GM12878 (cell line): ENCODE data around the gene RPL38. TPM values are rescaled to one million over a fixed set of nuclear protein-coding genes. Genes with fewer than 3 reads are reported as not detected.

Experiments
- ATAC-seq: fragments of 200-7000 bp; cut with Tn5 transposase; 3 replicates; pipeline ENCODE4 v1.9.1; 2020; ENCODE audit warnings: mild to moderate bottlenecking, moderate library complexity
- BruUV-seq: library from RNA; stranded (reverse); fragments of 400-500 nt; replicated peaks from 2 replicates; lab custom pipeline; 2021; lab: Mats Ljungman, UMichigan
- CTCF ChIA-PET: fragments of 300-600 bp; sonication (Branson Sonifier 250); formaldehyde crosslinking; extraction: SDS; loops from one replicate; lab custom pipeline; 2021; ENCODE audit warnings: inconsistent platforms; lab: Yijun Ruan, JAX
- POLR2A ChIA-PET: fragments of 350-600 bp; formaldehyde crosslinking; extraction: SDS; loops from one replicate; lab custom pipeline; 2021; ENCODE audit warnings: inconsistent platforms; lab: Charles Lee
- RAD21 ChIA-PET: fragments of 300-600 bp; sonication (Branson Sonifier 250); formaldehyde crosslinking; loops from one replicate; lab custom pipeline; 2023; ENCODE audit warnings: antibody characterized with exemption; ENCODE audit not compliant: unreplicated experiment; lab: Charles Lee
- SMC1A ChIA-PET: fragments of 300-600 bp; sonication (Branson Sonifier 250); formaldehyde crosslinking; loops from one replicate; lab custom pipeline; 2023; ENCODE audit not compliant: unreplicated experiment, uncharacterized antibody; lab: Charles Lee
- DNase-seq: peaks from one replicate; pipeline ENCODE4 v3.0.0-alpha.2; 2011; ENCODE audit warnings: low read depth, low spot score
- FAIRE-seq: peaks from 3 replicates; lab custom pipeline; 2011; peaks lifted over from hg19 to GRCh38; lab: Jason Lieb, UNC
- H2AFZ ChIP-seq: 2 replicates; pipeline ENCODE4 v1.6.0; 2011; ENCODE audit warnings: low read depth, low read length, control low read depth; ENCODE audit not compliant: control insufficient read depth
- H3K27ac ChIP-seq: 2 replicates; pipeline ENCODE4 v1.5.1; 2011; ENCODE audit warnings: control low read depth; ENCODE audit not compliant: control insufficient read depth, insufficient read depth
- H3K27me3 ChIP-seq, 2 experiments: replicated peaks in 1 of 2; 2 replicates each; pipeline versions ENCODE4 v1.6.0 to v1.6.1; 2011; ENCODE audit warnings: low read length in 1 of 2; ENCODE audit not compliant: control insufficient read depth in 2 of 2, insufficient read depth in 2 of 2
- H3K36me3 ChIP-seq, 2 experiments: 2 replicates each; pipeline ENCODE4 v1.5.1; 2011; ENCODE audit warnings: low read length in 1 of 2; ENCODE audit not compliant: control insufficient read depth in 2 of 2, insufficient read depth in 2 of 2
- H3K4me1 ChIP-seq: 2 replicates; pipeline ENCODE4 v1.6.1; 2011; ENCODE audit warnings: mild to moderate bottlenecking, low read length, moderate library complexity, mixed read lengths; ENCODE audit not compliant: control insufficient read depth, insufficient read depth
- H3K4me2 ChIP-seq: 2 replicates; pipeline ENCODE4 v1.6.0; 2011; ENCODE audit warnings: control low read depth; ENCODE audit not compliant: control insufficient read depth, insufficient read depth
- H3K4me3 ChIP-seq: fragments of 200-600 bp; sonication (generic); 2 replicates; pipeline ENCODE4 v1.5.1; 2016
- H3K79me2 ChIP-seq: 2 replicates; pipeline ENCODE4 v1.6.0; 2011; ENCODE audit warnings: low read length; ENCODE audit not compliant: control insufficient read depth, insufficient read depth
- H3K9ac ChIP-seq: 2 replicates; pipeline ENCODE4 v1.8.0; 2011; ENCODE audit warnings: low read length, control low read depth, mixed read lengths; ENCODE audit not compliant: control insufficient read depth, insufficient read depth
- H3K9me3 ChIP-seq: replicated peaks from 3 replicates; pipeline ENCODE4 v1.5.1; 2011; ENCODE audit warnings: mild to moderate bottlenecking, low read length; ENCODE audit not compliant: control insufficient read depth, insufficient read depth
- H4K20me1 ChIP-seq: 2 replicates; pipeline ENCODE4 v1.6.0; 2011; ENCODE audit not compliant: control insufficient read depth, insufficient read depth
- ATF2 ChIP-seq: IDR thresholded peaks from 2 replicates; pipeline ENCODE4 v1.6.1; 2012; ENCODE audit warnings: low read length, inconsistent platforms
- CBX3 ChIP-seq: fragments of 200-600 bp; sonication (generic); IDR thresholded peaks from 2 replicates; pipeline ENCODE4 v1.6.1; 2016; ENCODE audit warnings: low read depth, borderline replicate concordance
- CBX5 ChIP-seq: sonication (generic); IDR thresholded peaks from 2 replicates; pipeline ENCODE4 v1.6.1; 2016; ENCODE audit warnings: low read depth, moderate library complexity, mild to moderate bottlenecking, inconsistent platforms
- HDGF ChIP-seq: fragments of 450-650 bp; IDR thresholded peaks from 2 replicates; pipeline ENCODE4 v1.6.1; 2016; ENCODE audit warnings: antibody characterized with exemption
- MEF2A ChIP-seq: IDR thresholded peaks from 2 replicates; pipeline ENCODE4 v1.6.1; 2011; ENCODE audit warnings: low read depth, mild to moderate bottlenecking, low read length, moderate library complexity; ENCODE audit not compliant: insufficient read depth
- NKRF ChIP-seq: fragments of 450-650 bp; conservative IDR thresholded peaks from 2 replicates; pipeline ENCODE4 v1.6.1; 2017; ENCODE audit warnings: mild to moderate bottlenecking, moderate library complexity
- POLR2AphosphoS5 ChIP-seq: IDR thresholded peaks from 2 replicates; pipeline ENCODE4 v1.6.1; 2011; ENCODE audit warnings: mild to moderate bottlenecking, low read length, inconsistent platforms
- POU2F2 ChIP-seq: IDR thresholded peaks from 3 replicates; pipeline ENCODE4 v1.6.1; 2011; ENCODE audit warnings: low read depth, mild to moderate bottlenecking, low read length, borderline replicate concordance
- RFX5 ChIP-seq: IDR thresholded peaks from 2 replicates; pipeline ENCODE4 v1.6.1; 2011; ENCODE audit warnings: low read depth, low read length, improper control_type of control experiment
- TAF1 ChIP-seq: IDR thresholded peaks from 2 replicates; pipeline ENCODE4 v1.6.1; 2011; ENCODE audit warnings: mild to moderate bottlenecking, low read depth, low read length, borderline replicate concordance
- TCF7 ChIP-seq: IDR thresholded peaks from 2 replicates; pipeline ENCODE4 v1.6.1; 2014; ENCODE audit warnings: antibody characterized with exemption, borderline replicate concordance
- USF1 ChIP-seq: IDR thresholded peaks from 2 replicates; pipeline ENCODE4 v1.6.1; 2011; ENCODE audit warnings: borderline replicate concordance, low read depth, mild to moderate bottlenecking, moderate library complexity, mixed read lengths, low read length; ENCODE audit not compliant: insufficient read depth; ENCODE audit errors: extremely low read length
- ZNF24 ChIP-seq: fragments of 450-650 bp; IDR thresholded peaks from 2 replicates; pipeline ENCODE4 v1.6.1; 2017; ENCODE audit warnings: antibody characterized with exemption, mild to moderate bottlenecking
- WGBS: methylation state at CpG from one replicate; pipeline ENCODE4 v1.1.6; 2016; ENCODE audit warnings: low lambda C conversion rate; ENCODE audit not compliant: insufficient replicate concordance, insufficient coverage; ENCODE audit errors: missing lambda C conversion rate; 5-methylcytosine and 5-hydroxymethylcytosine counted together
- in situ Hi-C: fragments of 300-500 bp; cut with MboI; formaldehyde crosslinking; loops from 9 replicates; pipeline ENCODE4 v1.14.3; 2018; ENCODE audit warnings: mixed read lengths
- intact Hi-C: fragments of 100-400 bp; cut with micrococcal nuclease; formaldehyde crosslinking; loops from one replicate; pipeline ENCODE4 v1.14.2; 2022; ENCODE audit not compliant: unreplicated experiment
- polyA plus RNA-seq, 11 experiments: library from polyadenylated mRNA; depleted of rRNA in 4 of 11; unstranded in 6 of 11; stranded (reverse) in 5 of 11; fragments of >200 nt; fragmentation: Nextera tagmentation in 4 of 11; fragmentation: Illumina TruSeq in 1 of 11; extraction: Ambion mirVana in 4 of 11; extraction: Trizol in 1 of 11; gene quantifications; 1 replicate in 1 of 11; 2 replicates in 10 of 11; pipeline versions ENCODE4 v1.2.1 to v1.2.3, GENCODE V29; 2011 to 2016; ENCODE audit warnings: inconsistent platforms in 2 of 11, missing spikeins in 2 of 11, low read depth in 1 of 11
- total RNA-seq, 4 experiments: library from RNA; depleted of rRNA in 3 of 4; stranded (reverse); fragments of >200 nt in 3 of 4; fragmentation: Illumina TruSeq in 1 of 4; extraction: Trizol in 1 of 4; gene quantifications; 2 replicates each; pipeline versions ENCODE4 v1.2.1 to v1.2.3, GENCODE V29; 2013 to 2021

The RPL38 gene
- total and polyA plus RNA-seq, 10 of the 15 experiments (the other 5 are each of a cell fraction or from before 2014, with no cell fraction given): 1,318 to 4,938 (median 2,673) TPM

- H3K27ac ChIP-seq: no peak overlapping the region
- no TSS peak for BruUV-seq
- 46% methylated on average over 2 of the region's 2 CpGs for WGBS
- DNase-seq: no peak
- ATAC-seq: no peak
- H3K9me3 ChIP-seq: no peaks in the 10 kb centered on the region; the same call in 2 of the 3 replicates
- ChIA-PET RAD21 (no interaction called here), SMC1A (interaction anchor here (1.4 kb wide), 1 partner anchor 19 kb away, joined by 5 read pairs; no protein-coding TSS in a partner anchor), POLR2A (interaction anchor here (0.6 kb wide), 1 partner anchor 53 kb away, joined by 3 read pairs; no protein-coding TSS in a partner anchor), CTCF (no interaction called here)
- H3K27me3 ChIP-seq: no peaks in the 10 kb centered on the region
- H3K36me3 ChIP-seq: peaks cover 0 to 2% of the 10 kb centered on the region in 2 experiments; a peak in 2 of 4 replicates
- no peaks in the 10 kb centered on the region for H3K4me1 ChIP-seq
- no peak overlapping the region for H2AFZ ChIP-seq
- no peaks in the 10 kb centered on the region for H3K79me2 ChIP-seq
- H4K20me1 ChIP-seq: no peaks in the 10 kb centered on the region
- H3K9ac ChIP-seq: no peak overlapping the region
- in situ Hi-C loops: no loop called here
- no peak for FAIRE-seq
- no peak overlapping the region for H3K4me3 ChIP-seq
- TF ChIP-seq NKRF (no peak), RFX5 (no peak), CBX5 (no peak), TCF7 (no peak), POLR2AphosphoS5 (no peak), ATF2 (no peak), CBX3 (no peak), HDGF (no peak), MEF2A (no peak), ZNF24 (no peak), USF1 (no peak), POU2F2 (no peak), TAF1 (no peak)
- intact Hi-C loops: no loop called here
- no peak overlapping the region for H3K4me2 ChIP-seq
These were observed 38.4 kb downstream of the RPL38 start for GRCh38 chr17:74241847-74242246.
